SJSA1 (cell line): Measurements from ENCODE around the gene OS9. TPM values are rescaled to one million over a fixed set of nuclear protein-coding genes. Genes with fewer than 3 reads are reported as not detected.

Experiments used
- total RNA-seq: library from RNA; depleted of rRNA; stranded (reverse); fragments of >200 nt; shearing (Covaris generic); gene quantifications from 2 replicates; pipeline ENCODE4 v1.2.3, GENCODE V29; 2014; rRNA removed

Gene OS9
- total RNA-seq, 1 experiment from 2014 or later: 4,436 TPM

Other genes starting within 250 kb of the OS9 start
- gene INHBE, start 238.8 kb upstream of the OS9 start, total RNA-seq: 2.2 and 2.5 TPM in 2 replicates
- 225 and 323 TPM in 2 replicates for gene GLI1, start 234.3 kb upstream of the OS9 start, total RNA-seq
- 30.6 TPM in 2 replicates for gene ARHGAP9, start 214.3 kb upstream of the OS9 start, total RNA-seq
- gene MARS1, start 206.1 kb upstream of the OS9 start, total RNA-seq: 3,352 and 4,750 TPM in 2 replicates
- 564 and 686 TPM in 2 replicates for gene DDIT3, start 173.6 kb upstream of the OS9 start, total RNA-seq
- gene MBD6, start 171.3 kb upstream of the OS9 start, total RNA-seq: 63.3 and 70.5 TPM in 2 replicates
- 3,855 and 4,325 TPM in 2 replicates for gene DCTN2, start 146.9 kb upstream of the OS9 start, total RNA-seq
- gene KIF5A, start 144.1 kb upstream of the OS9 start, total RNA-seq: 2.1 and 2.8 TPM in 2 replicates
- 544 and 654 TPM in 2 replicates for gene PIP4K2C, start 102.9 kb upstream of the OS9 start, total RNA-seq
- 187 and 286 TPM in 2 replicates for gene DTX3, start 89.3 kb upstream of the OS9 start, total RNA-seq
- 107 and 145 TPM in 2 replicates for gene ARHGEF25, start 82.7 kb upstream of the OS9 start, total RNA-seq
- 841 and 950 TPM in 2 replicates for gene B4GALNT1, start 60.9 kb upstream of the OS9 start, total RNA-seq
- 0.78 and 0.89 TPM in 2 replicates for gene AGAP2, start 44.6 kb downstream of the OS9 start, total RNA-seq
- gene TSPAN31, start 50.9 kb downstream of the OS9 start, total RNA-seq: 429 and 571 TPM in 2 replicates
- 3,953 and 4,723 TPM in 2 replicates for gene CDK4, start 58.2 kb downstream of the OS9 start, total RNA-seq
- 88.7 and 107 TPM in 2 replicates for gene MARCHF9, start 61.0 kb downstream of the OS9 start, total RNA-seq
- gene CYP27B1, start 72.9 kb downstream of the OS9 start, total RNA-seq: 12.9 and 21.9 TPM in 2 replicates
- 173 and 193 TPM in 2 replicates for gene METTL1, start 78.0 kb downstream of the OS9 start, total RNA-seq
- 53.1 and 62.2 TPM in 2 replicates for gene EEF1AKMT3, start 78.5 kb downstream of the OS9 start, total RNA-seq
- gene TSFM, start 88.7 kb downstream of the OS9 start, total RNA-seq: 591 and 596 TPM in 2 replicates
- gene AVIL, start 124.6 kb downstream of the OS9 start, total RNA-seq: 6.0 and 6.6 TPM in 2 replicates
- gene CTDSP2, start 152.6 kb downstream of the OS9 start, total RNA-seq: 420 and 508 TPM in 2 replicates
- gene ATP23, start 247.4 kb downstream of the OS9 start, total RNA-seq: 275 and 410 TPM in 2 replicates